ENCODE data around the gene ZNHIT6.
"Not testable (repeated sequence)": the region's sequence is repeated elsewhere in the genome, so short reads cannot be mapped to it uniquely, and the experiment has no call there.

ZNHIT6 gene

GRCh38 chr1:85649591-85649990, 58.6 kb downstream of the ZNHIT6 start:
- Histone ChIP-seq H3K27me3 (ENCODE audit: control insufficient read depth, insufficient read depth, low read length) (no peaks in the 10 kb centered on the region), H3K4me3 (ENCODE audit: low read length) (no peak overlapping the region), H3K27ac (ENCODE audit: low read length) (no peak overlapping the region), H3K4me1 (ENCODE audit: control insufficient read depth, insufficient read depth, low read length) (no peaks in the 10 kb centered on the region), H3K9me3 (ENCODE audit: control insufficient read depth, insufficient read depth, low read length) (no peaks in the 10 kb centered on the region), H3K36me3 (ENCODE audit: control insufficient read depth, insufficient read depth, low read length) (no peaks in the 10 kb centered on the region)
- no peak for DNase-seq (ENCODE audit: low read depth, low spot score)

GRCh38 chr1:85641598-85642556, 66.4 kb downstream of the ZNHIT6 start:
- not testable (repeated sequence) for H3K9me3 ChIP-seq (ENCODE audit: control insufficient read depth, insufficient read depth, low read length); H3K4me1 ChIP-seq (ENCODE audit: control insufficient read depth, insufficient read depth, low read length); H3K27me3 ChIP-seq (ENCODE audit: control insufficient read depth, insufficient read depth, low read length); H3K4me3 ChIP-seq (ENCODE audit: low read length); H3K27ac ChIP-seq (ENCODE audit: low read length); DNase-seq (ENCODE audit: low read depth, low spot score); H3K36me3 ChIP-seq (ENCODE audit: control insufficient read depth, insufficient read depth, low read length)
- no CpG with 5 or more reads among the region's 24 CpGs for WGBS (ENCODE audit: insufficient coverage, insufficient read length)

GRCh38 chr1:85639920-85640319, 68.3 kb downstream of the ZNHIT6 start:
- not testable (repeated sequence) for H3K27ac ChIP-seq (ENCODE audit: low read length); H3K27me3 ChIP-seq (ENCODE audit: control insufficient read depth, insufficient read depth, low read length); H3K36me3 ChIP-seq (ENCODE audit: control insufficient read depth, insufficient read depth, low read length); H3K9me3 ChIP-seq (ENCODE audit: control insufficient read depth, insufficient read depth, low read length); DNase-seq (ENCODE audit: low read depth, low spot score); H3K4me3 ChIP-seq (ENCODE audit: low read length); H3K4me1 ChIP-seq (ENCODE audit: control insufficient read depth, insufficient read depth, low read length)
- WGBS (ENCODE audit: insufficient coverage, insufficient read length): no CpG with 5 or more reads among the region's 7 CpGs

- Histone ChIP-seq H3K4me1 (ENCODE audit: control insufficient read depth, insufficient read depth, low read length) (no peaks in the 10 kb centered on the region), H3K27me3 (ENCODE audit: control insufficient read depth, insufficient read depth, low read length) (no peaks in the 10 kb centered on the region), H3K36me3 (ENCODE audit: control insufficient read depth, insufficient read depth, low read length) (no peaks in the 10 kb centered on the region; the same call in none of the 2 replicates), H3K27ac (ENCODE audit: low read length) (no peak overlapping the region), H3K4me3 (ENCODE audit: low read length) (no peak overlapping the region), H3K9me3 (ENCODE audit: control insufficient read depth, insufficient read depth, low read length) (no peaks in the 10 kb centered on the region)
- no CpG with 5 or more reads among the region's 1 CpG for WGBS (ENCODE audit: insufficient coverage, insufficient read length)
- no peak for DNase-seq (ENCODE audit: low read depth, low spot score)
Measured at GRCh38 chr1:85638412-85638811, 69.8 kb downstream of the ZNHIT6 start.

GRCh38 chr1:85630493-85630892, 77.7 kb downstream of the ZNHIT6 start:
- H3K36me3 ChIP-seq (ENCODE audit: control insufficient read depth, insufficient read depth, low read length): no peaks in the 10 kb centered on the region
- H3K4me1 ChIP-seq (ENCODE audit: control insufficient read depth, insufficient read depth, low read length): no peaks in the 10 kb centered on the region
- no peaks in the 10 kb centered on the region for H3K27me3 ChIP-seq (ENCODE audit: control insufficient read depth, insufficient read depth, low read length)
- DNase-seq (ENCODE audit: low read depth, low spot score): no peak
- WGBS (ENCODE audit: insufficient coverage, insufficient read length): no CpG with 5 or more reads among the region's 2 CpGs
- no peak overlapping the region for H3K4me3 ChIP-seq (ENCODE audit: low read length)
- no peak overlapping the region for H3K27ac ChIP-seq (ENCODE audit: low read length)
- H3K9me3 ChIP-seq (ENCODE audit: control insufficient read depth, insufficient read depth, low read length): no peaks in the 10 kb centered on the region

- Histone ChIP-seq H3K27ac (ENCODE audit: low read length) (no peak overlapping the region), H3K9me3 (ENCODE audit: control insufficient read depth, insufficient read depth, low read length) (no peaks in the 10 kb centered on the region), H3K36me3 (ENCODE audit: control insufficient read depth, insufficient read depth, low read length) (no peaks in the 10 kb centered on the region), H3K4me1 (ENCODE audit: control insufficient read depth, insufficient read depth, low read length) (no peaks in the 10 kb centered on the region), H3K4me3 (ENCODE audit: low read length) (no peak overlapping the region), H3K27me3 (ENCODE audit: control insufficient read depth, insufficient read depth, low read length) (no peaks in the 10 kb centered on the region)
- no peak for DNase-seq (ENCODE audit: low read depth, low spot score)
- WGBS (ENCODE audit: insufficient coverage, insufficient read length): no CpG with 5 or more reads among the region's 2 CpGs
Measured at GRCh38 chr1:85629532-85629920, 78.7 kb downstream of the ZNHIT6 start.

GRCh38 chr1:85628791-85629531, 79.3 kb downstream of the ZNHIT6 start:
- no peak overlapping the region for H3K27ac ChIP-seq (ENCODE audit: low read length)
- H3K9me3 ChIP-seq (ENCODE audit: control insufficient read depth, insufficient read depth, low read length): no peaks in the 10 kb centered on the region
- no peak for DNase-seq (ENCODE audit: low read depth, low spot score)
- H3K4me1 ChIP-seq (ENCODE audit: control insufficient read depth, insufficient read depth, low read length): no peaks in the 10 kb centered on the region
- WGBS (ENCODE audit: insufficient coverage, insufficient read length): no CpG with 5 or more reads among the region's 9 CpGs
- no peaks in the 10 kb centered on the region for H3K36me3 ChIP-seq (ENCODE audit: control insufficient read depth, insufficient read depth, low read length)
- no peak overlapping the region for H3K4me3 ChIP-seq (ENCODE audit: low read length)
- no peaks in the 10 kb centered on the region for H3K27me3 ChIP-seq (ENCODE audit: control insufficient read depth, insufficient read depth, low read length)

GRCh38 chr1:85626818-85627217, 81.4 kb downstream of the ZNHIT6 start:
- H3K36me3 ChIP-seq (ENCODE audit: control insufficient read depth, insufficient read depth, low read length): no peaks in the 10 kb centered on the region

GRCh38 chr1:85624361-85624760, 83.9 kb downstream of the ZNHIT6 start:
- no CpG with 5 or more reads among the region's 4 CpGs for WGBS (ENCODE audit: insufficient coverage, insufficient read length)
- Histone ChIP-seq H3K27ac (ENCODE audit: low read length) (no peak overlapping the region), H3K9me3 (ENCODE audit: control insufficient read depth, insufficient read depth, low read length) (peaks cover 1% of the 10 kb centered on the region; the same call in 1 of the 2 replicates), H3K4me1 (ENCODE audit: control insufficient read depth, insufficient read depth, low read length) (no peaks in the 10 kb centered on the region), H3K27me3 (ENCODE audit: control insufficient read depth, insufficient read depth, low read length) (no peaks in the 10 kb centered on the region), H3K36me3 (ENCODE audit: control insufficient read depth, insufficient read depth, low read length) (no peaks in the 10 kb centered on the region), H3K4me3 (ENCODE audit: low read length) (no peak overlapping the region)
- no peak for DNase-seq (ENCODE audit: low read depth, low spot score)

More at GRCh38 chr1:85626818-85627217, 81.4 kb downstream of the ZNHIT6 start:
- Histone ChIP-seq H3K4me3 (ENCODE audit: low read length) (no peak overlapping the region), H3K27me3 (ENCODE audit: control insufficient read depth, insufficient read depth, low read length) (no peaks in the 10 kb centered on the region), H3K9me3 (ENCODE audit: control insufficient read depth, insufficient read depth, low read length) (peaks cover 1% of the 10 kb centered on the region; the same call in 1 of the 2 replicates), H3K4me1 (ENCODE audit: control insufficient read depth, insufficient read depth, low read length) (no peaks in the 10 kb centered on the region), H3K27ac (ENCODE audit: low read length) (no peak overlapping the region)
- DNase-seq (ENCODE audit: low read depth, low spot score): no peak

- H3K27ac ChIP-seq (ENCODE audit: low read length): no peak overlapping the region
- no peak for DNase-seq (ENCODE audit: low read depth, low spot score)
- H3K4me3 ChIP-seq (ENCODE audit: low read length): no peak overlapping the region
- H3K36me3 ChIP-seq (ENCODE audit: control insufficient read depth, insufficient read depth, low read length): no peaks in the 10 kb centered on the region
- no peaks in the 10 kb centered on the region for H3K27me3 ChIP-seq (ENCODE audit: control insufficient read depth, insufficient read depth, low read length)
- peaks cover 1% of the 10 kb centered on the region; the same call in 1 of the 2 replicates for H3K9me3 ChIP-seq (ENCODE audit: control insufficient read depth, insufficient read depth, low read length)
- WGBS (ENCODE audit: insufficient coverage, insufficient read length): no CpG with 5 or more reads among the region's 1 CpG
- H3K4me1 ChIP-seq (ENCODE audit: control insufficient read depth, insufficient read depth, low read length): no peaks in the 10 kb centered on the region
Measured at GRCh38 chr1:85623061-85623471, 85.2 kb downstream of the ZNHIT6 start.
